Measurements from ENCODE around the gene CCNL1. TPM values are rescaled to one million over a fixed set of nuclear protein-coding genes. Genes with fewer than 3 reads are reported as not detected.

Gene CCNL1
- total and polyA plus RNA-seq, 8 donors: 30.2 to 149 (median 43.5) TPM

DNA sequence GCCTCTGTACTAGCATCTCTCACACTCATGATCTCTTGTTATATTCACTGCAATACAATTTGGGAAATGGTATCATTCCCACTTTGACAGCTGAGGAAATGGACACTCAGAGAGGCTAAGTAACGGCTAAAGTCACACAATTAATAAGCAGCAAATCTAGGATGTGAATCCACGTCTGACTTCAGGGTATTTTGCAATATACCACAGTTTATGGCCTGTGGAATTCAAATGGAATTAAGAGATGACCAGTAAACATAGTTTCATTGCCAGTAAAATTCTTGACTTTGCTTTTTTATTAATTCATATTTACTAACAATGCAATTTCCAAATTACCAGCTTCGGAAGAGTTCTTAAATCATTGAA lies 61.1 kb downstream of the CCNL1 start:
- no peak overlapping the region for H3K27ac ChIP-seq

DNA sequence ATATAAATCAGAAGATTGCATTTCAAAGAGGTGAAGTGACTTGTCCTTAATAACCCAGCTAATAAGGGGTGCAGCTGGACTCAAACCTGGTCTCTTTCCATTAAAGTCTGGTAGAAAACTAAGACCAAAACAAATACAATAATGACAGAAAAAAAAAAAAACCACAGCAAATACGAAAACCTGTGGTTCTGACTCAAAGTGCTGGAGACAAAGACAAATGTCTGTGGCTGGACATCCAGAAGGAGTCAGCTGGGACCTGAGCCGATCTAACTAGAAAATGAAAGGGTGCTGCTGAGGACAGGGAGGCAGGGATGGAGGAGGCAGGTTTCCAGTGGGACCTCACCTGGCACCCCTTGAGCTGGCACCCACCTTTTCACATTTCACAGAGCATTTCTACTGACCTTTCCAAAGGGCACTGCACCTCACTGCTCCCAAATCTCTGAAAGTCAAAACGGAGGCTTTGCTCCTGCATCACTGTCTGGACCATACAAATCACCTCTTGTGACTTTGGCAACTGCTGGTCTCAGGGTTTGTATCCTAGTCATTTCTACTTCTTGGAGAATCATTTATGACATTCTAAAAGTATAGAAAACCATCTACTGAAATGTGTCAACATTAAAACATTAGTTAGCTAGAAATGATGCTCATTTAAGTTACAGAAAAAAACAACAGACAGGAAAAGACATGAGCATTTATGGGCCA lies 61.7 kb downstream of the CCNL1 start:
- no peaks in the 10 kb centered on the region for H3K36me3 ChIP-seq
- intact Hi-C loops (cut with DNase I): no loop called here
- peaks cover 0 to 5% (median 0%) of the 10 kb centered on the region in 3 donors for H3K4me1 ChIP-seq
- no peak for FAIRE-seq
- ATAC-seq: no peak
- no peak overlapping the region for H3K27ac ChIP-seq
- 68% methylated on average over 3 of the region's 3 CpGs for WGBS, 2 donors
- TF ChIP-seq, protein P1, sequence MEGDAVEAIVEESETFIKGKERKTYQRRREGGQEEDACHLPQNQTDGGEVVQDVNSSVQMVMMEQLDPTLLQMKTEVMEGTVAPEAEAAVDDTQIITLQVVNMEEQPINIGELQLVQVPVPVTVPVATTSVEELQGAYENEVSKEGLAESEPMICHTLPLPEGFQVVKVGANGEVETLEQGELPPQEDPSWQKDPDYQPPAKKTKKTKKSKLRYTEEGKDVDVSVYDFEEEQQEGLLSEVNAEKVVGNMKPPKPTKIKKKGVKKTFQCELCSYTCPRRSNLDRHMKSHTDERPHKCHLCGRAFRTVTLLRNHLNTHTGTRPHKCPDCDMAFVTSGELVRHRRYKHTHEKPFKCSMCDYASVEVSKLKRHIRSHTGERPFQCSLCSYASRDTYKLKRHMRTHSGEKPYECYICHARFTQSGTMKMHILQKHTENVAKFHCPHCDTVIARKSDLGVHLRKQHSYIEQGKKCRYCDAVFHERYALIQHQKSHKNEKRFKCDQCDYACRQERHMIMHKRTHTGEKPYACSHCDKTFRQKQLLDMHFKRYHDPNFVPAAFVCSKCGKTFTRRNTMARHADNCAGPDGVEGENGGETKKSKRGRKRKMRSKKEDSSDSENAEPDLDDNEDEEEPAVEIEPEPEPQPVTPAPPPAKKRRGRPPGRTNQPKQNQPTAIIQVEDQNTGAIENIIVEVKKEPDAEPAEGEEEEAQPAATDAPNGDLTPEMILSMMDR (IDR thresholded peaks at IDR 0.05): no peak
- DNase-seq: no peak
- H3K4me3 ChIP-seq: no peak overlapping the region
- H3K27me3 ChIP-seq: no peaks in the 10 kb centered on the region
- no peaks in the 10 kb centered on the region for H3K9me3 ChIP-seq

More for the DNA sequence above, 61.1 kb downstream of the CCNL1 start:
- Histone ChIP-seq H3K27me3 (no peaks in the 10 kb centered on the region), H3K4me3 (no peak overlapping the region), H3K36me3 (no peaks in the 10 kb centered on the region), H3K9me3 (no peaks in the 10 kb centered on the region), H3K4me1 (peaks cover 0 to 5% (median 0%) of the 10 kb centered on the region in 3 donors)
- no peak for ATAC-seq
- FAIRE-seq: no peak
- WGBS, 2 donors: 84 to 86% methylated on average over 3 of the region's 3 CpGs
- intact Hi-C loops (cut with DNase I): no loop called here
- TF ChIP-seq, protein P1 (IDR thresholded peaks at IDR 0.05): no peak
- DNase-seq: no peak
